ACHN (cell line): Measurements from ENCODE around the gene FCHSD2.
"Not testable (repeated sequence)": the region's sequence is repeated elsewhere in the genome, so short reads cannot be mapped to it uniquely, and the experiment has no call there.

Experiments used
- DNase-seq: peaks from one replicate; pipeline ENCODE4 v3.0.0-alpha.2; 2015
- in situ Hi-C: cut with HindIII; loops from 2 replicates; pipeline ENCODE4 v1.10.0; 2017; ENCODE audit warnings: low sequenced_read_pairs, low pct_ligation_motif_present, low pct_unique_long_range_greater_than_20kb

Gene FCHSD2

DNA sequence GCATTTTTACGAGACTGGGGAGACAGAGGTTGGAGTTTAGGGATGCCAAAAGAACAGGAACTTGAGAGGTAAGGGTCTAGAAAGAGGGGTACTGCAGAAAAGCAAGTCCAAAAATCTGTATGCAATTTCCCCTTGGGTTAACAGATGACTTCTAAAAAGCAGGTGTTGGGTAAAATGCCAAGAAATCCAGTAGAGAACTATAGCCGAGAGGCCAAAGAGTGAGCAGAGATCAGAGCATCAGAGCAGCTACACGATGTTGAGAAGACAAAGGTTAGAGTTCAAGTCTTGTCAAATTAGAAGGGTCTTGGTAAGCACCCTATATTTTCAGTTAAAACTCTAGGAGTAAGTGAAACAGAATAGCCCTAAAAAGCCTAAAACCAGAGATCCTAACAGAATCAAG lies 145.2 kb downstream of the FCHSD2 start:
- in situ Hi-C loops, result no loop called here
- no peak for DNase-seq

GRCh38 chr11:72989727-72990126 lies 152.4 kb downstream of the FCHSD2 start:
- DNase-seq, result no peak
- in situ Hi-C loops, result no loop called here

GRCh38 chr11:72988821-72989220 lies 153.3 kb downstream of the FCHSD2 start:
- in situ Hi-C loops, result no loop called here
- DNase-seq, result no peak

DNA sequence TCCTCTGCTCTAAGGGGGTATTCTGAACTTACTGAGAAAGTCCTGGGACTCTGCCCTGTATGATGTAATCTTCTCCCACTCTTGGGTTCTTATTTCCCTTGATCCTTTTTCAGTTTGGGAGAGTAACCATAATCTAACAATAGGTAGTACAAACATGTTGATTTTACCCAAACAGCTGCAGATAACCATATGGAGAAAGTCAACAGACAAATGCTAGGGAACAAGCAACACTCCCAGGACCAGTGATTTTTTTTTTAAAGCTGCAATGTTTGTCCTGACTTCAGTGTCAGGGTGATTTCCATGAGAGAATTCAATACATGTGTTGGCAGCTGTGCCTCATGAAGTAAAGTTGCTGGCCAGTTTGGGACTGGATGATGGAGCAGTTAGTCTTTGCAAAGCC lies 156.5 kb downstream of the FCHSD2 start:
- in situ Hi-C loops, result no loop called here
- DNase-seq, result no peak

GRCh38 chr11:72984453-72985077 lies 157.6 kb downstream of the FCHSD2 start:
- in situ Hi-C loops, result no loop called here
- DNase-seq, result no peak

GRCh38 chr11:72983560-72983959 lies 158.6 kb downstream of the FCHSD2 start:
- in situ Hi-C loops, result no loop called here
- no peak for DNase-seq

- no peak for DNase-seq
- in situ Hi-C loops, result no loop called here
Observed at GRCh38 chr11:72981971-72982685, 160.0 kb downstream of the FCHSD2 start.

DNA sequence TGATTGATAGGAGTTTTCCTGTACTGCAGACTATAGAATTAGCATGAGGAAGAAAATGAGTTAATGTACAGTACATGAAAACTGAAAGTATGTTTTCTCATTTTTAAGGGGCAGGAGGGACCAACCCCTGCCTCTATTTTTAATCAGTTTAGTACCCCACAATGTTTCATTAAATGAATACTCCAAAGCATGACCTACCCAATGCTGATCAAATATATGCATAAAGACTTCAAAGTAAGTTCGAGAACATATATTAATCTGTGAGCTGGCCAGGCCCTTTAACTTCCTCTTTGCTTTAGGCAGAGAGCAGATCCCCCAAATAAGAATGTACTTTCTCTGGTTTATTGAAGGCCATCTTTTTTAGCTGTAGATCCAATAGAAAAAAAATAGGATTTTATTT lies 161.0 kb downstream of the FCHSD2 start:
- DNase-seq, result no peak
- in situ Hi-C loops, result no loop called here

DNA sequence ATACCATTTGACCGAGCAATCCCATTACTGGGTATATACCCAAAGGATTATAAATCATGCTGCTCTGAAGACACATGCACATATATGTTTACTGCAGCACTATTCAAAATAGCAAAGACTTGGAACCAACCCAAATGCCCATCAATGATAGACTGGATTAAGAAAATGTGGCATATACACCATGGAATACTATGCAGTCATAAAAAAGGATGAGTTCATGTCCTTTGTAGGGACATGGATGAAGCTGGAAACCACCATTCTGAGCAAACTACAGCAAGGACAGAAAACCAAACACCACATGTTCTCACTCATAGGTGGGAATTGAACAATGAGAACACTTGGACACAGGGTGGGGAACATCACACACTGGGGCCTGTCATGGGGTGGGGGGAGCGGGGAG lies 164.3 kb downstream of the FCHSD2 start:
- DNase-seq, in situ Hi-C loops: not testable (repeated sequence)

- in situ Hi-C loops, DNase-seq: not testable (repeated sequence)
Observed at GRCh38 chr11:72976522-72976892, 165.6 kb downstream of the FCHSD2 start.

DNA sequence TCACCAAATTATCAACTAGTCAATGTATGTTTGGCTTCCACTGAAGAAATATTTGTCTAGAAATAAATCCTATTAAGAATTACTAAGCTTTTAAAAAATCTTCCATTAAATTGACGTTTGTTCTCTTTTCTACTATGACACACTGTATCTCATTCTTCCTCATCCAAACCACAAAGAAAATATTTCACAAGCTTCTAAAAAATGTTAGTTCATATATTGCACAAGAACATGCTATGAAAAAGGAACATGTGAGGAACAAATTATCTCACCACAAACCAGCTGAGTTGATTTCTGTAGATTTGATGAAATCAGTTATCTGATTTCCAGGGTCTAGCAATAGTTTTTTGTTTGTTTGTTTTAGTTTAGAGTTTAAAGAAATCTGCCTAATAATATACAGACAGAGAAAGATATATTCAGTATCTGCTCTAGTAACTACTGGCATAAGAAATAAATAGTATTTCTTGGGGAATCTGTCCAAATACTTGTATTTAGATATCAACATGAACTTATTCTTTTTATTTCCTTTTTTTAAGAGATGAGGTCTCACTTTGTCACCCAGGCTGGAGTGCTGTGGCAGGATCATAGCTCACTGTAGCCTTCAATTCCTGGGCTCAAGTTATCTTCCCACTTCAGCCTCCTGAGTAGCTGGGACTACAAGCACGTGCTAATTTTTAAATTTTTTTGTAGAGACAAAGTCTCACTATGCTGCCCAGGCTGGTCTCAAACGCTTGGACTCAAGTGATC lies 166.2 kb downstream of the FCHSD2 start:
- in situ Hi-C loops, result no loop called here
- no peak for DNase-seq

DNA sequence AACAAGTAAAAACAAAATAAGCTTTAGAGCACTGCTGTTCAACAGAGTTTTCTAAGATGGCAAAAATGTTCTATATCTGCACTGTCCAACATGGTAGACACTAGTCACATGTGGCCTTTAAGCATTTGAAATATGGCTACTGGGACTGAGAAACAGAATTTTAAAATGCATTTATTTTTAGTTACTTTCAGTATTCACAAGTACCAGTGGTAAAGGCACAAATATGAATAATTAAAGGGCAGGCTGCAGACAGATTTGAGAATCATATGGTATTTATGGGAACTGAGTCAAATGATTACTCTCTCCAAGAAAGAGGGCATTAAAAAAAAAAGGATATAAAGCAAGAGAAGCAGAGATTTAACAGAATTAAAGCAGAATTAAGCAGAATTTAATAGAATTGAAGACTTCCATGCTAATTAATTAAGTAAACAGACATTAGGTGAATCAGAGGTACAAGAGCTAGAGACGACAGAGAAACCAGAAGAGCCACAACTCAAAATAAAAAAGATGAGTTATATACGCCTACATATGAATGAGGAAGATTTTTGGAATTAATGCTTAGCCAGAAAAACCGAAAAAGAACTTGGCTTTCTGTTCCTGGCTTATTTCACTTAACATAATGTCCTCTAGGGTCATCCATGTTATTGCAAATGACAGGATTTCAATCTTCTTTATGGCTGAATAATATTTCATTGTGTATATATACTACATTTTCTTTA lies 167.5 kb downstream of the FCHSD2 start:
- no peak for DNase-seq
- in situ Hi-C loops, result no loop called here

- no peak for DNase-seq
- in situ Hi-C loops, result no loop called here
Observed at GRCh38 chr11:72972496-72973128, 169.5 kb downstream of the FCHSD2 start.

DNA sequence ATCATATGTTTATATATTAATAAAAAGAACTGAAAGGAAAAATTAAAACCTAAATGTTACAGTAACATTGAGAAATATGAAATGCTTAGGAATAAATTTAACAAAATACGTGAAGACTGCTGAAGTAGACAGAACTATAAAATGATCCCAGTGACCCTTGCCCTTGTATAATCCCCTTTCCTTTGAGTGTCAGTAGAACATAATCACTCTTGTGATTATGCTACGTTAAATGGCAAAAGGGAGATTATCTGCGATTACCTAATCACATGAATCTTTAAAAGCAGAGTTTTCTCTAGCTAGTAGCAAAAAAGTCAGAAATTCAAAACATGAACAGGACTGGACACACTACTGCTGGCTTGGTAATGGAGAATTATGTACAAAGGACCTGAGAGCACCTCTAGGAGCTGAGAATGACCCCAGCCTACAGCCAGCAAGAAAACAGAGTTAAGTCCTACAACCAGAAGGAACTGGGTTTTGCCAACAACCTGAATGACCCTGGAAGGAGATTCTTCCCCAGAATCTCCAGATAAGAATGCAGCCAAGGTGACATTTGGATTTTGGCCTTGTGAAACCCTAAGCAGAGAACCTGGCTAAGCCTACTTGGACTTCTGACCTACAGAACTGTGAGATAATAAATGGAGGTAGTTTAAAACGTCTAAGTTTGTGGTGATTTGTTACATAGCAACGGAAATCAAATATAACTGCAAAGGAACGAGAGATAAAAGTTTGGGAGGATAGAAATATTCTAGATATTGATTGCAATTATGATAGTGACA lies 170.7 kb downstream of the FCHSD2 start:
- DNase-seq, result no peak
- in situ Hi-C loops, result no loop called here

GRCh38 chr11:72970557-72971118 lies 171.5 kb downstream of the FCHSD2 start:
- no peak for DNase-seq
- in situ Hi-C loops, result no loop called here

DNA sequence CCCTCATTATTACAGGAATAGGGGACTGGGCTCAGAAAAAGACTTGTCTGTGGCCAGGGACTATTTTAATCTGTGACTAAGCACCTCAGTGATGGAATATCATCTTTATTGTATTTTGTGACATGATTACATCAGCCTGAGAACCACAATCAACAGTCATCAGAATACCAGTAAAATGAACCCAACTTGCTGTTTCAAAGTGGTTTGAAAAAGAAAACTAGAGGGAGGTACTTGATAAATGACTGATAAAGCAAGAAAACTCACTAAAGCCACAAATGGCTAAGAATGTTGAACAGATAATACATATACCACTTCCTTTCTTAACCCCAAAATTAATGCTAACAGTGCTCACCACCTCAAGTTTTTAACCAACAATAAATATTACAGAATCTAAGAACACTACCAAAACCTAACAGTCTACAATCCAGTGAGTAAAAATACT lies 172.2 kb downstream of the FCHSD2 start:
- DNase-seq, result no peak
- in situ Hi-C loops, result no loop called here

DNA sequence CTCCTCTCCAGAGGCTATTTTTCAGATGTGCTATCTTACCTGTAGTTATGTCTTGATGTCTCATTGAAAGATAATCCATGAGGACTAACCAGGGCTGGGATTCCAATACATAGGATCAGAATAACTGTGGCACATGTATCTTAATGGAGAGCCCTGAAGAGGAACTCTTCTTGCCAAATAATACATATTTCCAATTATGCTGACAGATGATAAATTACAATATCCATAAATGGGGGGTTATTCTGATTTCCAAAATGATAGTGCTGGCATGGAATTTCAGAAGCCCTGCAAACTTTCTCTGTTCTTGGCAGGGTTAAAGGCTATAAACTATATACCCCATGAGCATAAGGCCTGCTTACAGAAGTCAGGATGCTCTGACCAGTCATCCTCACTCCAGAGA lies 173.7 kb downstream of the FCHSD2 start:
- in situ Hi-C loops, result no loop called here
- no peak for DNase-seq

DNA sequence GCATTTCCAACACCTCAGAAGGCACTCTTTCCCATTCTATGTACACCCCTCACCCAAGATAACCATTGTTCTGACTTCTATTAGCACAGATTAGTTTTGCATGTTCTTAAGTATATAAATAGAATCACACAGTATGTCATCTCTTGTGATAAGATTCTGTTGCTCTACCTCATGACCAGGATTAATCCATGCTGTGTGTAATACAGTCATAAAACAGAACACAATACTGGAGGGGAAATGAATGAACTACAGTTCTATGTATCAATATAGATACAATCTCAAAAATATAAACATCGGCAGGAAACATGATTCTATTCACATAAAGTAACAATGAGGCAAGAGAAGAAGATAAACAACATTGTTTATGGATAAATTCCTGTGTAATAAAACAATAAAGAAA lies 176.4 kb downstream of the FCHSD2 start:
- in situ Hi-C loops, result no loop called here
- no peak for DNase-seq
